ENCODE measurements around the gene SPATA33. TPM values are rescaled to one million over a fixed set of nuclear protein-coding genes. Genes with fewer than 3 reads are reported as not detected.

The SPATA33 gene
- total RNA-seq, 3 donors from 2014 or later: 8.0 to 11.0 (median 10.7) TPM

- H3K36me3 ChIP-seq (ENCODE audit: low read depth): no peaks in the 10 kb centered on the region
- intact Hi-C loops (cut with DNase I, micrococcal nuclease): no loop called here
- ATAC-seq (no peak), DNase-seq (no peak)
- H3K9me3 ChIP-seq: no peaks in the 10 kb centered on the region
- H3K4me1 ChIP-seq (ENCODE audit: low read depth): no peaks in the 10 kb centered on the region
- no peak overlapping the region for H3K4me3 ChIP-seq
- no peak for TF ChIP-seq CTCF (IDR thresholded peaks at IDR 0.05)
Measured at GRCh38 chr16:89621698-89622409, 35.8 kb upstream of the SPATA33 start.

GRCh38 chr16:89623511-89624261 lies 34.0 kb upstream of the SPATA33 start:
- intact Hi-C loops (cut with DNase I, micrococcal nuclease): no loop called here
- ATAC-seq (no peak), DNase-seq (no peak)
- Histone ChIP-seq H3K4me1 (ENCODE audit: low read depth) (no peaks in the 10 kb centered on the region), H3K9me3 (no peaks in the 10 kb centered on the region), H3K4me3 (no peak overlapping the region), H3K36me3 (ENCODE audit: low read depth) (no peaks in the 10 kb centered on the region)
- TF ChIP-seq CTCF (IDR thresholded peaks at IDR 0.05): no peak

- no peaks in the 10 kb centered on the region for H3K9me3 ChIP-seq
- no peaks in the 10 kb centered on the region for H3K36me3 ChIP-seq (ENCODE audit: low read depth)
- H3K4me3 ChIP-seq: no peak overlapping the region
- ATAC-seq (peak; percentile 39), DNase-seq (no peak)
- no peaks in the 10 kb centered on the region for H3K4me1 ChIP-seq (ENCODE audit: low read depth)
- intact Hi-C loops (cut with DNase I, micrococcal nuclease): no loop called here
- no peak for TF ChIP-seq CTCF (IDR thresholded peaks at IDR 0.05)
Measured at GRCh38 chr16:89624777-89625761, 32.6 kb upstream of the SPATA33 start.

GRCh38 chr16:89629827-89630610 lies 27.6 kb upstream of the SPATA33 start:
- peak in 2 of 3 donors; percentile 50 to 66 for DNase-seq
- Histone ChIP-seq H3K4me3 (no peak overlapping the region), H3K4me1 (ENCODE audit: low read depth) (no peaks in the 10 kb centered on the region), H3K9me3 (no peaks in the 10 kb centered on the region), H3K36me3 (ENCODE audit: low read depth) (no peaks in the 10 kb centered on the region)
- no peak for TF ChIP-seq CTCF (IDR thresholded peaks at IDR 0.05)
- peak; percentile 93 for ATAC-seq
- intact Hi-C loops (cut with DNase I, micrococcal nuclease): no loop called here
